ENCODE results near the gene AK9.

The AK9 gene

GRCh38 chr6:109448615-109449014 lies 242.4 kb downstream of the AK9 start:
- H3K9me3 ChIP-seq (ENCODE audit: control insufficient read depth, low read length), result no peaks in the 10 kb centered on the region
- H3K27me3 ChIP-seq (ENCODE audit: control insufficient read depth, insufficient read depth, low read length), result no peaks in the 10 kb centered on the region
- H3K9ac ChIP-seq, result no peak overlapping the region
- H3K4me2 ChIP-seq (ENCODE audit: low read length), result no peak overlapping the region
- no peaks in the 10 kb centered on the region for H3K36me3 ChIP-seq (ENCODE audit: control insufficient read depth, insufficient read depth, low read length)
- no peak overlapping the region for H3K4me3 ChIP-seq (ENCODE audit: low read depth, low read length)
- H3K79me2 ChIP-seq, result no peaks in the 10 kb centered on the region
- TF ChIP-seq CTCF (IDR thresholded peaks at IDR 0.05), result no peak
- peaks cover 4% of the 10 kb centered on the region for H3K4me1 ChIP-seq
- no peak overlapping the region for H2AFZ ChIP-seq
- H3K27ac ChIP-seq, result no peak overlapping the region

- no peaks in the 10 kb centered on the region for H3K27me3 ChIP-seq (ENCODE audit: control insufficient read depth, insufficient read depth, low read length)
- H2AFZ ChIP-seq, result no peak overlapping the region
- no peak overlapping the region for H3K4me2 ChIP-seq (ENCODE audit: low read length)
- no peak for TF ChIP-seq CTCF (IDR thresholded peaks at IDR 0.05)
- no peak overlapping the region for H3K4me3 ChIP-seq (ENCODE audit: low read depth, low read length)
- no peak overlapping the region for H3K27ac ChIP-seq
- peaks cover 4% of the 10 kb centered on the region for H3K4me1 ChIP-seq
- no peaks in the 10 kb centered on the region for H3K79me2 ChIP-seq
- no peaks in the 10 kb centered on the region for H3K9me3 ChIP-seq (ENCODE audit: control insufficient read depth, low read length)
- H3K9ac ChIP-seq, result no peak overlapping the region
- no peaks in the 10 kb centered on the region for H3K36me3 ChIP-seq (ENCODE audit: control insufficient read depth, insufficient read depth, low read length)
Observed at GRCh38 chr6:109447878-109448555, 243.0 kb downstream of the AK9 start.

GRCh38 chr6:109447087-109447486 lies 243.9 kb downstream of the AK9 start:
- no peak overlapping the region for H3K27ac ChIP-seq
- no peak overlapping the region for H2AFZ ChIP-seq
- H3K9me3 ChIP-seq (ENCODE audit: control insufficient read depth, low read length), result no peaks in the 10 kb centered on the region
- no peak overlapping the region for H3K9ac ChIP-seq
- peaks cover 12% of the 10 kb centered on the region for H3K4me1 ChIP-seq
- no peak for TF ChIP-seq CTCF (IDR thresholded peaks at IDR 0.05)
- H3K79me2 ChIP-seq, result no peaks in the 10 kb centered on the region
- no peak overlapping the region for H3K4me2 ChIP-seq (ENCODE audit: low read length)
- no peaks in the 10 kb centered on the region for H3K27me3 ChIP-seq (ENCODE audit: control insufficient read depth, insufficient read depth, low read length)
- H3K36me3 ChIP-seq (ENCODE audit: control insufficient read depth, insufficient read depth, low read length), result no peaks in the 10 kb centered on the region
- H3K4me3 ChIP-seq (ENCODE audit: low read depth, low read length), result no peak overlapping the region

- H2AFZ ChIP-seq, result no peak overlapping the region
- H3K4me3 ChIP-seq (ENCODE audit: low read depth, low read length), result no peak overlapping the region
- H3K27ac ChIP-seq, result no peak overlapping the region
- H3K36me3 ChIP-seq (ENCODE audit: control insufficient read depth, insufficient read depth, low read length), result no peaks in the 10 kb centered on the region
- no peak for TF ChIP-seq CTCF (IDR thresholded peaks at IDR 0.05)
- H3K79me2 ChIP-seq, result no peaks in the 10 kb centered on the region
- peaks cover 17% of the 10 kb centered on the region for H3K4me1 ChIP-seq
- no peaks in the 10 kb centered on the region for H3K27me3 ChIP-seq (ENCODE audit: control insufficient read depth, insufficient read depth, low read length)
- H3K4me2 ChIP-seq (ENCODE audit: low read length), result no peak overlapping the region
- no peak overlapping the region for H3K9ac ChIP-seq
- H3K9me3 ChIP-seq (ENCODE audit: control insufficient read depth, low read length), result no peaks in the 10 kb centered on the region
Observed at GRCh38 chr6:109446541-109446940, 244.5 kb downstream of the AK9 start.

GRCh38 chr6:109446072-109446471 lies 244.9 kb downstream of the AK9 start:
- peaks cover 19% of the 10 kb centered on the region for H3K4me1 ChIP-seq
- no peak for TF ChIP-seq CTCF (IDR thresholded peaks at IDR 0.05)
- no peaks in the 10 kb centered on the region for H3K36me3 ChIP-seq (ENCODE audit: control insufficient read depth, insufficient read depth, low read length)

More at GRCh38 chr6:109446072-109446471, 244.9 kb downstream of the AK9 start:
- Histone ChIP-seq H3K79me2 (no peaks in the 10 kb centered on the region), H3K4me3 (ENCODE audit: low read depth, low read length) (no peak overlapping the region), H3K9ac (no peak overlapping the region), H3K9me3 (ENCODE audit: control insufficient read depth, low read length) (no peaks in the 10 kb centered on the region), H3K27ac (no peak overlapping the region), H3K4me2 (ENCODE audit: low read length) (no peak overlapping the region), H3K27me3 (ENCODE audit: control insufficient read depth, insufficient read depth, low read length) (no peaks in the 10 kb centered on the region), H2AFZ (no peak overlapping the region)
